Stomach (tissue), 9 donors: Measurements from ENCODE around the gene ZNF462. TPM values are rescaled to one million over a fixed set of nuclear protein-coding genes. Genes with fewer than 3 reads are reported as not detected.

Experiments
- DNase-seq, 2 donors: peaks; one replicate each; pipeline versions ENCODE4 v3.0.0 to v3.0.0-alpha.2; 2013 to 2019
- H3K27ac ChIP-seq, 5 donors: fragments of 200-600 bp in 4 of 5; sonication (generic) in 4 of 5; one replicate each; pipeline ENCODE4 v1.5.1; 2013 to 2019; ENCODE audit warnings: mild to moderate bottlenecking in 1 of 5, moderate library complexity in 1 of 5
- H3K27me3 ChIP-seq, 3 donors: fragments of 200-600 bp; sonication (generic); one replicate each; pipeline ENCODE4 v1.5.1; 2017 to 2019; ENCODE audit warnings: mixed run types in 1 of 3
- H3K36me3 ChIP-seq, 4 donors: fragments of 200-600 bp; sonication (generic); 1 replicate in 3 of 4; 2 replicates in 1 of 4; pipeline ENCODE4 v1.5.1; 2016 to 2019
- H3K4me1 ChIP-seq, 4 donors: fragments of 200-600 bp; sonication (generic); one replicate each; pipeline ENCODE4 v1.5.1; 2016 to 2019
- H3K4me3 ChIP-seq, 4 donors: fragments of 200-600 bp; sonication (generic) in 3 of 4; one replicate each; pipeline ENCODE4 v1.5.1; 2016 to 2019; ENCODE audit warnings: mild to moderate bottlenecking in 1 of 4
- H3K9me3 ChIP-seq, 4 donors: fragments of 200-600 bp; sonication (generic); one replicate each; pipeline ENCODE4 v1.5.1; 2016 to 2019
- EP300 ChIP-seq: sonication (generic); formaldehyde crosslinking; IDR thresholded peaks from one replicate; pipeline ENCODE4 v1.6.1; 2017; ENCODE audit warnings: antibody characterized with exemption
- POLR2A ChIP-seq, 4 donors: fragments of 450-650 bp; IDR thresholded peaks; one replicate each; pipeline ENCODE4 v1.6.1; 2016; ENCODE audit warnings: antibody characterized with exemption in 4 of 4, control low read depth in 2 of 4, mild to moderate bottlenecking in 1 of 4, moderate library complexity in 1 of 4
- POLR2AphosphoS5 ChIP-seq, 3 donors: sonication (generic); formaldehyde crosslinking; IDR thresholded peaks; one replicate each; pipeline ENCODE4 v1.6.1; 2016; ENCODE audit warnings: antibody characterized with exemption in 3 of 3
- WGBS, 5 donors: extraction: QIAGEN DNeasy Blood & Tissue Kit in 3 of 5; methylation state at CpG; one replicate each; pipeline versions ENCODE4 v1.1.5 to v1.1.7; 2013 to 2018; 5-methylcytosine and 5-hydroxymethylcytosine counted together
- intact Hi-C: fragments of 100-400 bp; cut with DNase I; formaldehyde crosslinking; loops from one replicate; pipeline ENCODE4 v1.15.1; 2023; ENCODE audit warnings: low total_unique reads
- polyA plus RNA-seq, 3 donors: library from polyadenylated mRNA; stranded (reverse); fragments of 200-250 nt; gene quantifications; one replicate each; pipeline ENCODE4 v1.2.3, GENCODE V29; 2013
- total RNA-seq, 5 donors: library from RNA; depleted of rRNA; stranded (reverse); fragments of >200 nt; gene quantifications; one replicate each; pipeline versions ENCODE4 v1.1.0 to v1.2.3, GENCODE V29; 2014 to 2016
- TF ChIP-seq, protein P1 (sequence below), 7 experiments: fragments of 450-650 bp in 4 of 7; fragments of 200-600 bp in 3 of 7; sonication (generic) in 3 of 7; IDR thresholded peaks; one replicate each; pipeline ENCODE4 v1.5.1; 2016 to 2019; ENCODE audit warnings: antibody characterized with exemption in 7 of 7, control low read depth in 2 of 7, mild to moderate bottlenecking in 1 of 7
- donor health status: healthy with polysubstance abuse.
- donor health status: Bipolar disorder and iron deficiency.
- donor health status: healthy.

Gene ZNF462
- total and polyA plus RNA-seq, 8 donors = 0.50 to 60.1 (median 10.1) TPM

DNA sequence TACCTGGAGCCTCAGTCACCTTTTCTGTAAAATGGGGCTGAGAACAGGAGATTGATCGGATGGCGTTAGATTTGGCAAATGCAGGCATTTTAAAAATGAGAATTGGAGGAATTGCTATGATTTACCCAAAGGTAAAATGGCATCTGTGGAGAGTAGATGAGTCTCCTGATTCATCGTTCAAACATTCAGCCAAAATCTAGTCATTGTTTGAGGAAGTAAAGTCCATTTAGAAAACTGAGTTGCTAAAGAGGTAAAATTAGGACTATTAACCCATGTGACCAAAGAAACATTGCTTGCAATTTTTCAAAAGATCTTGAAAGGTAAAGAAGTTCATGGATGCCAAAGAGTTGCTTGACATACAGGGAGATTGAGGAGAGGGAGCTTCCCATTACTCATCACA lies 69.7 kb downstream of the ZNF462 start:
- no peaks in the 10 kb centered on the region for H3K9me3 ChIP-seq
- TF ChIP-seq POLR2AphosphoS5 (IDR thresholded peaks at IDR 0.05) (no peak), POLR2A (IDR thresholded peaks at IDR 0.05) (no peak), EP300 (no peak)
- TF ChIP-seq, protein P1, sequence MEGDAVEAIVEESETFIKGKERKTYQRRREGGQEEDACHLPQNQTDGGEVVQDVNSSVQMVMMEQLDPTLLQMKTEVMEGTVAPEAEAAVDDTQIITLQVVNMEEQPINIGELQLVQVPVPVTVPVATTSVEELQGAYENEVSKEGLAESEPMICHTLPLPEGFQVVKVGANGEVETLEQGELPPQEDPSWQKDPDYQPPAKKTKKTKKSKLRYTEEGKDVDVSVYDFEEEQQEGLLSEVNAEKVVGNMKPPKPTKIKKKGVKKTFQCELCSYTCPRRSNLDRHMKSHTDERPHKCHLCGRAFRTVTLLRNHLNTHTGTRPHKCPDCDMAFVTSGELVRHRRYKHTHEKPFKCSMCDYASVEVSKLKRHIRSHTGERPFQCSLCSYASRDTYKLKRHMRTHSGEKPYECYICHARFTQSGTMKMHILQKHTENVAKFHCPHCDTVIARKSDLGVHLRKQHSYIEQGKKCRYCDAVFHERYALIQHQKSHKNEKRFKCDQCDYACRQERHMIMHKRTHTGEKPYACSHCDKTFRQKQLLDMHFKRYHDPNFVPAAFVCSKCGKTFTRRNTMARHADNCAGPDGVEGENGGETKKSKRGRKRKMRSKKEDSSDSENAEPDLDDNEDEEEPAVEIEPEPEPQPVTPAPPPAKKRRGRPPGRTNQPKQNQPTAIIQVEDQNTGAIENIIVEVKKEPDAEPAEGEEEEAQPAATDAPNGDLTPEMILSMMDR (IDR thresholded peaks at IDR 0.05) = no peak
- WGBS, 5 donors = 95 to 98% (median 96%) methylated on average over 3 of the region's 3 CpGs
- peaks cover 0 to 36% (median 32%) of the 10 kb centered on the region in 4 donors for H3K36me3 ChIP-seq
- H3K27ac ChIP-seq = no peak overlapping the region
- DNase-seq = no peak
- peaks cover 0 to 16% (median 5%) of the 10 kb centered on the region in 4 donors for H3K4me1 ChIP-seq
- H3K27me3 ChIP-seq = no peaks in the 10 kb centered on the region
- H3K4me3 ChIP-seq = no peak overlapping the region
- intact Hi-C loops = no loop called here

GRCh38 chr9:106933470-106933869 lies 70.5 kb downstream of the ZNF462 start:
- Histone ChIP-seq H3K9me3 (no peaks in the 10 kb centered on the region), H3K4me3 (no peak overlapping the region), H3K36me3 (peaks cover 0 to 34% (median 28%) of the 10 kb centered on the region in 4 donors), H3K4me1 (peaks cover 0 to 16% (median 5%) of the 10 kb centered on the region in 4 donors), H3K27ac (no peak overlapping the region), H3K27me3 (no peaks in the 10 kb centered on the region)
- intact Hi-C loops = no loop called here
- WGBS, 5 donors = 92 to 95% (median 93%) methylated on average over 2 of the region's 2 CpGs
- no peak for TF ChIP-seq POLR2A (IDR thresholded peaks at IDR 0.05)
- no peak for TF ChIP-seq POLR2AphosphoS5 (IDR thresholded peaks at IDR 0.05)
- TF ChIP-seq EP300 = no peak
- TF ChIP-seq, protein P1 (IDR thresholded peaks at IDR 0.05) = no peak
- DNase-seq = no peak

- H3K27ac ChIP-seq = no peak overlapping the region
- TF ChIP-seq POLR2A (IDR thresholded peaks at IDR 0.05) = no peak
- no peaks in the 10 kb centered on the region for H3K9me3 ChIP-seq
- no peaks in the 10 kb centered on the region for H3K27me3 ChIP-seq
- no peak overlapping the region for H3K4me3 ChIP-seq
- no peak for DNase-seq
- H3K36me3 ChIP-seq = peaks cover 0 to 44% (median 33%) of the 10 kb centered on the region in 4 donors
- intact Hi-C loops = no loop called here
- WGBS, 5 donors = 73 to 92% (median 89%) methylated on average over 5 of the region's 5 CpGs
- H3K4me1 ChIP-seq = peaks cover 0 to 6% (median 2%) of the 10 kb centered on the region in 4 donors
These were observed 71.7 kb downstream of the ZNF462 start for GRCh38 chr9:106934442-106935238.

DNA sequence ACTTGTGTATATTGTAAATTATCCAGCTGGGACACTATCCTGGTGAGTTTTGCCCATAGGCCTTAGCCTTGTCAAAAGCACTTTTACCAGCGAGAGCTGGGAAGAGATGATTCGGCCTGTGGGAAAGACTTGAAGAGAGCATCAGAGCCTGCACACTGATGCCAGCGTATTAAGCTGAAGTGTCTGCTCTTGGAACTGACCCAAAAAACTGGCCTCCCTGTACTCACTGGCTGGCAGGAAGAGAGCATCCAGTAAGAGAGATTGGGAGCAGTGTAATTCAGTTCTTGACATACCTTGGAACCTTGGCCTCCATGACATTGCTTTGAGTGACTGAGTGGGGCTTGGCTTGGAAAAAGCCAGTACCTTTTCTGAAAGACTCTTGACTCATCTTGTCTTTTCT lies 73.7 kb downstream of the ZNF462 start:
- DNase-seq = no peak
- Histone ChIP-seq H3K27me3 (no peaks in the 10 kb centered on the region), H3K27ac (no peak overlapping the region), H3K4me3 (no peak overlapping the region), H3K36me3 (peaks cover 0 to 55% (median 37%) of the 10 kb centered on the region in 4 donors), H3K4me1 (no peaks in the 10 kb centered on the region), H3K9me3 (no peaks in the 10 kb centered on the region)
- intact Hi-C loops = no loop called here
- WGBS, 5 donors = 94 to 98% (median 96%) methylated on average over 3 of the region's 3 CpGs
- TF ChIP-seq, protein P1 (IDR thresholded peaks at IDR 0.05) = no peak
- TF ChIP-seq POLR2AphosphoS5 (IDR thresholded peaks at IDR 0.05) = no peak
- TF ChIP-seq POLR2A (IDR thresholded peaks at IDR 0.05) = no peak
- no peak for TF ChIP-seq EP300

- intact Hi-C loops = no loop called here
- peaks cover 0 to 34% (median 18%) of the 10 kb centered on the region in 4 donors for H3K36me3 ChIP-seq
- TF ChIP-seq POLR2A (IDR thresholded peaks at IDR 0.05) (no peak), POLR2AphosphoS5 (IDR thresholded peaks at IDR 0.05) (no peak), EP300 (no peak)
- TF ChIP-seq, protein P1 (IDR thresholded peaks at IDR 0.05) = no peak
- WGBS, 5 donors = 62 to 92% (median 80%) methylated on average over 2 of the region's 2 CpGs
- no peak overlapping the region for H3K4me3 ChIP-seq
- no peak overlapping the region for H3K27ac ChIP-seq
- H3K4me1 ChIP-seq = no peaks in the 10 kb centered on the region
- H3K27me3 ChIP-seq = no peaks in the 10 kb centered on the region
- no peak for DNase-seq
- H3K9me3 ChIP-seq = no peaks in the 10 kb centered on the region
These were observed 79.0 kb downstream of the ZNF462 start for GRCh38 chr9:106941916-106942315.
